ENCODE measurements around the gene ZDHHC8.

ZDHHC8 gene, protein sequence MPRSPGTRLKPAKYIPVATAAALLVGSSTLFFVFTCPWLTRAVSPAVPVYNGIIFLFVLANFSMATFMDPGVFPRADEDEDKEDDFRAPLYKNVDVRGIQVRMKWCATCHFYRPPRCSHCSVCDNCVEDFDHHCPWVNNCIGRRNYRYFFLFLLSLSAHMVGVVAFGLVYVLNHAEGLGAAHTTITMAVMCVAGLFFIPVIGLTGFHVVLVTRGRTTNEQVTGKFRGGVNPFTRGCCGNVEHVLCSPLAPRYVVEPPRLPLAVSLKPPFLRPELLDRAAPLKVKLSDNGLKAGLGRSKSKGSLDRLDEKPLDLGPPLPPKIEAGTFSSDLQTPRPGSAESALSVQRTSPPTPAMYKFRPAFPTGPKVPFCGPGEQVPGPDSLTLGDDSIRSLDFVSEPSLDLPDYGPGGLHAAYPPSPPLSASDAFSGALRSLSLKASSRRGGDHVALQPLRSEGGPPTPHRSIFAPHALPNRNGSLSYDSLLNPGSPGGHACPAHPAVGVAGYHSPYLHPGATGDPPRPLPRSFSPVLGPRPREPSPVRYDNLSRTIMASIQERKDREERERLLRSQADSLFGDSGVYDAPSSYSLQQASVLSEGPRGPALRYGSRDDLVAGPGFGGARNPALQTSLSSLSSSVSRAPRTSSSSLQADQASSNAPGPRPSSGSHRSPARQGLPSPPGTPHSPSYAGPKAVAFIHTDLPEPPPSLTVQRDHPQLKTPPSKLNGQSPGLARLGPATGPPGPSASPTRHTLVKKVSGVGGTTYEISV

GRCh38 chr22:20131597-20131858 is at the start of gene ZDHHC8:
ZDHHC8 (plus strand) TSS chr22:20131804; CDS start chr22:20131948, 144 bp downstream.
- no peak for DNase-seq

DNA sequence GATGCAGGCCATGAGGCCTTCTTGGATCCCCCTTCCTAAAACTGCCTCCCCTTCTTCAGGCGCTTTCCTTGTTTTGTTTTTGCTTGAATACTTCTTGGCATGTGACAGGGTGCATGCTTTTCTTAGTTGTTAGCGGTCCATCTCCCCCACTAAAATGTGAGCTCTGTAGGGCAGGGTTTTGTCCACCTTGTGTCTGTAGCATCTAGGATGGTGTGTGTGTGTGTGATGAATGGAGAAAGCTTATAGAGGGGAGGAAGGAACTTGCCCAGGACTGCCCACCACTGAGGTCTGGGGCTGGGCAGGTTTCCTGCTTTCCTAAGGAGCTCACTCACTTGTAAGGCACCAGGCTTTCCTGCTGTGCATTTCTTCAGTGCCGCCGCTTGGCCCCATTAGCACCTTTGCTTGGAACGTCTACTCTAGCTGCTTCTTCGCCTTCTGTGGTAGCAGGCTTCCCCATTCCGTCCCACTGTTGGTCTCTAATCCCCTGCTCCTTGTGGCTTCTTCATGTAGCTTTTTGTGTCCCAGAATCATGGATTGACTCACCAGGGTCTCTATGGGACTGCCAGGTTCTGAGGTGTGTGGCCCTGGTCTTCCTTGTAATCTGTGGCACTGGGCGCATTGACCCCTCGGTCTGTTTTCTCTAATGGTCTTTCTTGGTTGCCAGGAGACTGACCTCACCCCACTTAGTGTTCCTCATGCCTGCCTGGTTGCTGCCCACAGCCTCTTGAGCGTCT is 48.3 kb upstream of the ZDHHC8 start:
- DNase-seq: no peak

- no peak for DNase-seq
Observed at GRCh38 chr22:20083891-20084546, 47.6 kb upstream of the ZDHHC8 start.

- DNase-seq: no peak
Observed at GRCh38 chr22:20084547-20085413, 46.8 kb upstream of the ZDHHC8 start.

GRCh38 chr22:20085651-20086050 is 46.0 kb upstream of the ZDHHC8 start:
- no peak for DNase-seq

GRCh38 chr22:20086101-20086599 is 45.5 kb upstream of the ZDHHC8 start:
- no peak for DNase-seq

- DNase-seq: no peak
Observed at GRCh38 chr22:20086763-20087162, 44.8 kb upstream of the ZDHHC8 start.

DNA sequence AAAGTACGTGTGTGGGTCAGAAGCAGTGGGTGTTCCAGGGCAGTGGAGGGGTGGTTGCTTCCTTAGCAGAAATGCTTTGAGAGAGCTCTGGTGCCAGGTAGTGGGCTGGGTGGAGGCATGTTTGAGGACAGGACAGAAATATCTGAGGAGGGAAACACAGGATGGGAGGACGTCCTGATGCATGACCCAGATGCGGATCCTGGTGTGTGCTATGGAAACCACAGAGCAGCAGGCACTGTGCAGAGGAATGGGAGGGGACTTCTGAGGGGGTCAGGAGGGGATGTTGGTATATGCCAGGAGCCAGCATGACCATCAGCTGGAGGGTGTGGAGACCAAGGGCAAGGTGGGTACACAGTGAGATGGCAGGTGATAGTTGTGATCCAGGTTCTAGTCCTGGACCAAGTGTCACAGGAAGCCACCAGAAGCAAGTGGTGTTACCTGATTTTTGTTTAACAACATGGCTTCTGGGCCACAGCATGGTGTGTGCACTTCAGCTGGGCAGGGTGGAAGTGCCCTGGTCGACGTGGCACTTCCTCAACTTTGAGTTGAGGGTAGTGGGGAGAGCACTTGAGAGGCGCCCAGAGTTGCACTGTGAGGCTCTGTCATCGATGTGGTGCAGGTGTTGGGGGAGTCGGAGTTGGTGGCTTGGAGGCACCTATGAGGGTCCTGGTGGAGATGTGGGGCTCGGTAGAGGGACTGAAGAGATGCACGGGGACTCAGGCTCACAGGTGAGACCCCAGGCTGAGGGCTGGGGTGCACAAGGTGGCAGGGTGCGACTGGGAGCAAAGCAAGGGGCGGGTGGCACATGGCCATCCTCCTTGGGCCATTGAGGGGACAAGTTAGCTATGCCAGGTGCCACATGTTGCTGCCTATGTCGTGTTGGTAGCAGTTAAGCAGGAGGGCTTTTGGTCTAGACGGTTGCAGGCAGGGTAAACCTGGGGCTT is 44.0 kb upstream of the ZDHHC8 start:
- DNase-seq: no peak

DNA sequence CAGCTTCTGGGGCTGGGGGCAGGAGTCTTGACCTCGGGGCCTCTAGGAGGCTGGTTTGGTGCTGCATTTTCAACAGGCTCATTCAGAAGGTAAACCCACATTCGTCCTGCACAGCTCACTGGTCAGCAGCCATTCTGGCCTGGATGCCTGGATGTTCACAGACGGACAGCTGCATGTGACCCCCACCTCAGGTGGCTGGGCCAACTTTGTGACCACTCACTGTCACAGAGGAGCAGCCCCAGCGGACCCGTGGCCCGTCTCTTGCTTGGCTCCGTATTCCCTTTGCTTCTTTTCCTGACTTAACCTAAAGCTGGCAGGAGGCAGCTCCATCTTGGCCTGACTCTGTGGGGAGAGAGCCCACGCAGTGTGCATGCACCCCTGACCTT is 43.3 kb upstream of the ZDHHC8 start:
- DNase-seq: no peak

- DNase-seq: no peak
Observed at GRCh38 chr22:20089226-20089976, 42.2 kb upstream of the ZDHHC8 start.

GRCh38 chr22:20089977-20090729 is 41.5 kb upstream of the ZDHHC8 start:
- DNase-seq: no peak

- no peak for DNase-seq
Observed at GRCh38 chr22:20090730-20091240, 40.8 kb upstream of the ZDHHC8 start.

DNA sequence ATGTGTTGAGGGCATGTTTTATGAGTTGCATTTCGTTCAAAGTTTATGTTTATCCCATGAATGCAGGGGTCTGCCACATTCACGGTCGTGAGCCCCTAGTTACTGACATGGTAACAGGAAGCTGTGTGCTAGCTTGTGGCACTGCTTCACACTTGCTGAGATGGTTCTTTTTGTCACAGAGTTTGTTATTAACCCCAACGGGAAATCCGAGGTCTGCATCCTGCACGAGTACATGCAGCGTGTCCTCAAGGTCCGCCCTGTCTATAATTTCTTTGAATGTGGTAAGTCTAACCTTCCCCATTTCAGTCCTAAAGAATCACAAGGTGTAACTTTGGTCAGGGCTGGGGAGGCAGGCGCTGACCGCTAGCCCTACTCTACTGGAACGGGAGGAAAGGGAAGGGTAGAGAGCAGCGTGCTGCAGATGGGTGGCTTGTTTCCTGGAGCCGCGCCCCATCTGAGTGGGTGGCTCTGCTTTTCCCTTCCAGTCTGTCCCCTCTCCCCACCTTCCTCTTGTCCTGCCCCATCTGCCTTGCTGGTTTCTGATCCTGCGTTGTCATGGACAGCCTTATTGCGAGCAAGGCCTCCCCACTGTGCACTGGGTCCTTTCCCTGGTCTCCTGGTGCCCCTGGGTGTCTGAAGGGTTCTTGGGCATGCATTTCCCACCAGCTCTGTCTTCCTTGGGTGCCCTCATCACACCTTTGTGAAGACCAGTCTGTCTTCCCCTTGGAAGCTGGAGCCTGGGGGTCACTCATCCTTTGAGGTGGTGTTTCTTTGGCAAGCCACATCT is 39.7 kb upstream of the ZDHHC8 start:
- no peak for DNase-seq

GRCh38 chr22:20092477-20092854 is 39.1 kb upstream of the ZDHHC8 start:
- no peak for DNase-seq

DNA sequence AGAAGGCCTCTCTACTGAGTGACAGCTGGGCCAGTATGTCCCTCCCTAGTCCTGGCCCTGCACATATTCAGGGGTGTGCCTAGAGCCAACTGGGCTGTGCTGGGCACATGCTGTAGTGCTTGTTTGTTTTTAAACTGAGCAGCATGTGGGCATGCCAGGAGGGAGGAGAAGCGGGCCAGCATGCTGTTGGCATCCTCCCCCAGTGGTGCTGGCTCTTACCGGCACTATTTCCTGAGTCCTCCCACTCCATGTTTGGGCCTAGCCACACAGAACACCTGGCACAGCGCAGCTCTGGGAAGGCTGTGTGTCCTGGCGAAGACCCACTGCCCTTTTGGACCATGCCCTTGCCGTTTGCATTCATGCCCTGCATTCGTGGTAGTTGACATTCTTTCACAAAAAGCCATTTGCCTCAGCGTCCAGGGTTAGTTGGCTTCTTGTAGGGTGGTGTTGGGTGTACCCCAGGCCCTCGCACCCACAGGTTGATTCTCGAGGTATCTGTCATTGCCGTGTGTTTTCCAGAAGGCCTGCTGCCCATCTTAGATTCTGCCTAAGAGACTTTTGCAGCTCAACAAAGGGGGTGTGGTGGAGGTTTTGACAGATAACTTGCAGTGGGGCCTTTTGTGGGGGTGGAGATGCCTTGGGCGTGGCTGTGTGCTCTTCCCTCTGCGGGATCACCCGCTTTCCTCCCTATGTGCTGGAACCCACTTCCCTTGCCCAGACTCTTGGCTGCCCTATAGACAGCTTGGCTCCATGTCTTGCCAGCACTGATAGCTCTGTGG is 38.0 kb upstream of the ZDHHC8 start:
- DNase-seq: no peak

DNA sequence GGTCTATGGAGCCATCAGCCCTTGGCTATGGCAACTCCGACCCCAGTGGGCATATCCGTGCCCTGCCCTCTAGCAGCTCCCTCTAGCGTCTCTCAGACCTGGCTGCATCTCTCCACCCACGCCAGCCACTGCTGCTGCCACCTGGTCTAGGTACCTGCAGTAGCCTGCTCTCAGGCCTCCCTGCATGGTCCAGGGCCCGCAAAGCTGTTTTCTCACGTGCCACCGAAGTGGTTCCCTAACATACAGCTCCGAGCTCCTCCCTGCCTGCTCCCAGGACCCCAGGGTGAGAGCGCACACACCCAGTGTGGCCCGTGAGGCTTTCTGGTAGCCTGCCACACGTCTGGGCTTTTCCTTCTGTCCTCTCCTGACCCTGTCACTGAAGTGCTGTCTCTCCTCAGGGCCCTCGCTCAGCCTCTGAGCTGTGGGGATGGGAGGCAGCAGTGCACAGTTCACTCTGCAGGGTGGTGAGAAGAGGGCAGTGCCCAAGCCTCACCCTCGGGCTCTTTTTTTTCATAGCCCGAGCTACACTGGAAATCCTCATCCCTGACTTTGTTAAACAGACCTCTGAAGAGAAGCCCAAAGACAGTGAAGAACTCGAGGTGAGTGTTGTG is 37.3 kb upstream of the ZDHHC8 start:
- no peak for DNase-seq

DNA sequence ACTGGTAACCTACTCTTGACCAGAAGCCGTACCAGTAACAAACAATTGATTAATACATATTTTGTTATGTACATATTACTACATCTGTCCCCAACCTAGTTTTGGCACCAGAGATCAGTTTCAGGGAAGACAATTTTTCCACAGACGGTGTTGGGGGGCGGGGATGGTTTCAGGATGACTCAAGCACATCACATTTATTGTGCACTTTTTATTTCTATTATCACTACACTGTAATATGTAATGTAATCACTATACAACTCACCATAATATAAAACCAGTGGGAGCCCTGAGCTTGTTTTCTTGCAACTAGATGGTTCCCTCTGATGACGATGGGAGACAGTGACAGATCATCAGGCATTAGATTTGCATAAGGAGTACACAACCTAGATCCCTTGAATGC is 36.1 kb upstream of the ZDHHC8 start:
- DNase-seq: no peak
